ENCODE measurements around the gene RTL9.

DNA sequence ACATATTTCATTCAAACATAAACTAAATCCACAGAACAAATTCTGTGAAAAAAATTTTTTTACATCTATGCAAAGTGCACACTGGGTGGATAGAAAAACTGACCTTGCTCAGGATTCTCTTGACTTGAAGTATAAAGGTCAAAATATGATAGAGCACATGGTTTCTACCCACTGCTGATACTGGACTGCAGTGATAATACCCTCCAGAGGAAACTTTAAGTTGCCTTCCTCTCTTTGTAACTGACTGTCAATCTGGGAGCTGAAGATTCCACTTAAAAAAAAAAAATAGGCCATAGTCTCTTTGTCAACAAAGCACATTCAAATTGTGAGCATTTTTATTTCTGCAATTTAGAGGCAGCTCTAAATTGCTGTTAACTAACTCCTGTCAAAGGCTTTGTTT lies 37.6 kb upstream of the RTL9 start:
- no peak for TF ChIP-seq CTCF (IDR thresholded peaks at IDR 0.05; ENCODE audit: insufficient read depth, low read depth, low read length)
- no peak for TF ChIP-seq EZH2 (IDR thresholded peaks at IDR 0.05; ENCODE audit: insufficient read depth, low read length)
